ENCODE measurements around the gene LDLRAD4. TPM values are rescaled to one million over a fixed set of nuclear protein-coding genes. Genes with fewer than 3 reads are reported as not detected.
"Not testable (repeated sequence)": the region's sequence is repeated elsewhere in the genome, so short reads cannot be mapped to it uniquely, and the experiment has no call there.

LDLRAD4 gene
- polyA plus RNA-seq, 3 donors, result 10.3 to 11.5 (median 10.9) TPM

- no peak for DNase-seq (ENCODE audit: extremely low read depth in 1 of 11, low read depth in 9 of 11, low spot score in 4 of 11)
These were observed 368.4 kb downstream of the LDLRAD4 start for GRCh38 chr18:13587001-13587400.

- no peak for DNase-seq (ENCODE audit: extremely low read depth in 1 of 11, low read depth in 9 of 11, low spot score in 4 of 11)
These were observed 368.9 kb downstream of the LDLRAD4 start for GRCh38 chr18:13587477-13587876.

- DNase-seq (ENCODE audit: extremely low read depth in 1 of 11, low read depth in 9 of 11, low spot score in 4 of 11), result no peak
These were observed 369.4 kb downstream of the LDLRAD4 start for GRCh38 chr18:13587937-13588336.

GRCh38 chr18:13589316-13589715 is 370.8 kb downstream of the LDLRAD4 start:
- DNase-seq (ENCODE audit: extremely low read depth in 1 of 11, low read depth in 9 of 11, low spot score in 4 of 11), result no peak

- no peak for DNase-seq (ENCODE audit: extremely low read depth in 1 of 11, low read depth in 9 of 11, low spot score in 4 of 11)
These were observed 371.4 kb downstream of the LDLRAD4 start for GRCh38 chr18:13589943-13590342.

GRCh38 chr18:13592246-13592645 is 373.7 kb downstream of the LDLRAD4 start:
- no peak for DNase-seq (ENCODE audit: extremely low read depth in 1 of 11, low read depth in 9 of 11, low spot score in 4 of 11)

- no peak for DNase-seq (ENCODE audit: extremely low read depth in 1 of 11, low read depth in 9 of 11, low spot score in 4 of 11)
These were observed 376.0 kb downstream of the LDLRAD4 start for GRCh38 chr18:13594551-13594950.

- no peak for DNase-seq (ENCODE audit: extremely low read depth in 1 of 11, low read depth in 9 of 11, low spot score in 4 of 11)
These were observed 378.5 kb downstream of the LDLRAD4 start for GRCh38 chr18:13597068-13597467.

- DNase-seq (ENCODE audit: extremely low read depth in 1 of 11, low read depth in 9 of 11, low spot score in 4 of 11), result no peak
These were observed 380.0 kb downstream of the LDLRAD4 start for GRCh38 chr18:13598591-13598990.

- no peak for DNase-seq (ENCODE audit: extremely low read depth in 1 of 11, low read depth in 9 of 11, low spot score in 4 of 11)
These were observed 380.5 kb downstream of the LDLRAD4 start for GRCh38 chr18:13599031-13599430.

GRCh38 chr18:13603304-13604019 is 384.9 kb downstream of the LDLRAD4 start:
- DNase-seq (ENCODE audit: extremely low read depth in 1 of 11, low read depth in 9 of 11, low spot score in 4 of 11), result no peak

GRCh38 chr18:13604786-13605185 is 386.2 kb downstream of the LDLRAD4 start:
- no peak for DNase-seq (ENCODE audit: extremely low read depth in 1 of 11, low read depth in 9 of 11, low spot score in 4 of 11)

- DNase-seq (ENCODE audit: extremely low read depth in 1 of 11, low read depth in 9 of 11, low spot score in 4 of 11), result no peak
These were observed 386.9 kb downstream of the LDLRAD4 start for GRCh38 chr18:13605477-13605876.

GRCh38 chr18:13605901-13606300 is 387.3 kb downstream of the LDLRAD4 start:
- no peak for DNase-seq (ENCODE audit: extremely low read depth in 1 of 11, low read depth in 9 of 11, low spot score in 4 of 11)

- no peak for DNase-seq (ENCODE audit: extremely low read depth in 1 of 11, low read depth in 9 of 11, low spot score in 4 of 11)
These were observed 388.2 kb downstream of the LDLRAD4 start for GRCh38 chr18:13606604-13607254.

- DNase-seq (ENCODE audit: extremely low read depth in 1 of 11, low read depth in 9 of 11, low spot score in 4 of 11), result not testable (repeated sequence)
These were observed 389.5 kb downstream of the LDLRAD4 start for GRCh38 chr18:13608024-13608562.

GRCh38 chr18:13608791-13609532 is 390.4 kb downstream of the LDLRAD4 start:
- DNase-seq (ENCODE audit: extremely low read depth in 1 of 11, low read depth in 9 of 11, low spot score in 4 of 11), result no peak

- no peak for DNase-seq (ENCODE audit: extremely low read depth in 1 of 11, low read depth in 9 of 11, low spot score in 4 of 11)
These were observed 392.1 kb downstream of the LDLRAD4 start for GRCh38 chr18:13610555-13611141.

GRCh38 chr18:13611142-13611600 is 392.6 kb downstream of the LDLRAD4 start:
- DNase-seq (ENCODE audit: extremely low read depth in 1 of 11, low read depth in 9 of 11, low spot score in 4 of 11), result no peak
